Muscle of arm (tissue), 12 donors: ENCODE measurements around the gene GSE1. TPM values are rescaled to one million over a fixed set of nuclear protein-coding genes. Genes with fewer than 3 reads are reported as not detected.
A peak's percentile ranks its signal among the peaks of the same experiment; 100 is the strongest.

ENCODE experiments used
- DNase-seq: peaks from one replicate; pipeline ENCODE4 v3.0.0-alpha.2; 2013
- polyA plus RNA-seq, 12 donors: library from polyadenylated mRNA; unstranded; fragments of 120-200 nt; gene quantifications; one replicate each; pipeline ENCODE4 v1.2.1, GENCODE V29; 2013; ENCODE audit not compliant: insufficient read length in 12 of 12

The GSE1 gene
- polyA plus RNA-seq, 12 donors: 35.4 to 106 (median 53.9) TPM; not detected in 1

DNA sequence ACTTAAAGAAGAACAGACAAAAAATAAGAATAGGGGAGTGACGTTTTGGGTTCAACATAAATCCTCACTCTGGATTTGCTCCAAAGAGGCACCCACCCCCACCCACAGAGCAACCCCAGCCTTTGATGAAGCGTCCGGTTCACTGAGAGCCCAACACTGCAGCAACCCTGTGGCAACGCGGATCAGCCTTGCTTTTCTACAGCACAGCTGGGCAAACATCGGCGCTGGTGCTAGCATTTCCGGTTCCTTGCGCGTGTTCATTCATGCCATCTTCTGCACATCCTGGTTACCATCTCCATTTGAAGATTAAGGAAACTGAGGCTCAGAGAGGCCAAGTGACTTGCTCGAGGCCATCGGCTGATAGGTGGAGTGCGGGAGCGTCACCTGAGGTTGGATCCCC lies 84.3 kb downstream of the GSE1 start:
- no peak for DNase-seq

DNA sequence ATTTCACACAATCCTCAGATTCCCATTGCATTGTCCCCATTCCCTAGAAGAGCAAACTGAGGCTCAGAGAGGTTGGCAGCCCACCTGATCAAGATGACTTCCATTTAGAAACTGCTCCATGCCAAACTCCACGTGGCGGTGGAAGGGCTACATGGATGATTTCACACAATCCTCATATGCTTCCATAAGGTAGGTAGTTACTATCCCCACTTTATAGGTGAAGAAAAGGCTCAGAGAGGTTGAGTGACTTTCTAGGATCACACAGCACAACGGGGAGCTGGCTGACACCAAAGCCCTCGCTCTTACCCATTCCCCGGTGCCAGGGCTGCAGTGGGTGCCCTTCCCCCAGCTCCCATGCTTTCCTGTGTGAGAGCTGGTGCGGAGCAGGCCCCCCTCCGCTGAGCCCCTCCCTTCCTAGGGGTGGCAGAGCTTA lies 85.4 kb downstream of the GSE1 start:
- DNase-seq: no peak

GRCh38 chr16:85698935-85699558 lies 85.9 kb downstream of the GSE1 start:
- DNase-seq: no peak

- no peak for DNase-seq
These were observed 86.5 kb downstream of the GSE1 start for GRCh38 chr16:85699628-85700027.

DNA sequence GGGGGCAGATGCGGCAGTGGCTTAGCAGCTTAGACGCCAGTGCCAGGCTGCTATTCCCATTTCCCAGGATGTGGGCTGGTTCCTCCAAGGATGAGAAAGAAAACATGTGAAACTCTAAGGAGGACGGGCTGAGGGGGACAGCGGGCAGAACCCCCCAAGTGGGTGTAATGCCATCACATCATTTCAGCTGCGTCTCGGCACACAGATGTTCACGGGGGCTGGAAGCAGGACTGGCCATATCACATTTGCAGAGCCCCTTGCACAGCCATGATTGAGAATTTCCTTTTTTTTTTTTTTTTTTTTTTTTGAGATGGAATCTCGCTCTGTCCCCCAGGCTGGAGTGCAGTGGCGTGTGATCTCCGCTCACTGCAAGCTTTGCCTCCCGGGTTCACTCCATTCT lies 90.9 kb downstream of the GSE1 start:
- no peak for DNase-seq

GRCh38 chr16:85704900-85705846 lies 92.1 kb downstream of the GSE1 start:
- DNase-seq: no peak

DNA sequence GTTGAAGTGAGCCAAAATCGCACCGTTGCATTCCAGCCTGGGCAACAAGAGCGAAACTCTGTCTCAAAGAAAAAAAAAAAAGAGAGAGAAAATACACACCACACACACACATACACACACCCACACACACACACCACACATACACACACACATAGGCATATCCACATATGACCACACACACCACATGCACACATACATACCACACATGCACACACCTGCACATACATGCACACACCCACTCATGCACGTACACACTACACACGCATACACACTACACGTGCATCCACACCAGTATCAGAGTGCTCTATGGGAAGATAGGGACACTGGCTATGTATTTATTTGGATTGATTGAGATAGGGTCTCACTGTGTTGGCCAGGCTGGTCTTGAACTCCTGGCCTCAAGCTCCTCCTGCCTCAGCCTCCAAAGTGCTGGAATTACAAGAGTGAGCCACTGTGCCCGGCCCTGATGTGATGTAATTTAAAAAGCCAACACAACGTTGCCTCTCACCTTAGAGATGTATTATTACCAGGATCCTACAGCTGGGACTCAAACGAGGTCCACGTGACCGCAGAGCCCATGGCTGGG lies 93.4 kb downstream of the GSE1 start:
- DNase-seq: no peak

DNA sequence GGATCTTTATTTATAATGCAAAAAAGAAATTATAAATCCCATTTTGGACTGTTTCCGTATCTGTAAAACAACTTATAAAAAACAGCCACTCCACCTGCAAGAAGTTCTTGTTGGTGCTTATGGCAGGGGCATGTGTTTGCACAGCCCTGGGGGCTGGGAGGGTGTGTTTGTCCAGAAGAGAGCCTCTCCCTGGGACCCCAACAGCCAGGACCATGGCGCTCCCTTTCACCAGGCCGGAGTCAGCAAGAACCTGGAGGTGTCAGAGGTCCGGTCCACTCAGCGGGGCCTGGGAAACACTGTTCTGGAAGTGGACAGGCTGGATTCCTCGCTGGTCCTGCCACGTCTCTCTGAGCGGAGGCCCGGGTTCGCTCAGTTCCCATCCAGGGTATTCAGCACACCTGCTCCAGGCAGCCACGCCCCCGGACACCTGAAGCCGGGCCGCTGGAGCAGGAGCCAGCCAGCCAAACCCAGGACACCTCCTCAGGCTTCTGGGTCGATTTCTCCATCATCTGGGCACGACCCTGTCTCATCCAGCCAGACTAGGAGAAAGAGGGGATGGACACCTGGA lies 94.5 kb downstream of the GSE1 start:
- no peak for DNase-seq

- DNase-seq: no peak
These were observed 95.2 kb downstream of the GSE1 start for GRCh38 chr16:85708338-85708737.

DNA sequence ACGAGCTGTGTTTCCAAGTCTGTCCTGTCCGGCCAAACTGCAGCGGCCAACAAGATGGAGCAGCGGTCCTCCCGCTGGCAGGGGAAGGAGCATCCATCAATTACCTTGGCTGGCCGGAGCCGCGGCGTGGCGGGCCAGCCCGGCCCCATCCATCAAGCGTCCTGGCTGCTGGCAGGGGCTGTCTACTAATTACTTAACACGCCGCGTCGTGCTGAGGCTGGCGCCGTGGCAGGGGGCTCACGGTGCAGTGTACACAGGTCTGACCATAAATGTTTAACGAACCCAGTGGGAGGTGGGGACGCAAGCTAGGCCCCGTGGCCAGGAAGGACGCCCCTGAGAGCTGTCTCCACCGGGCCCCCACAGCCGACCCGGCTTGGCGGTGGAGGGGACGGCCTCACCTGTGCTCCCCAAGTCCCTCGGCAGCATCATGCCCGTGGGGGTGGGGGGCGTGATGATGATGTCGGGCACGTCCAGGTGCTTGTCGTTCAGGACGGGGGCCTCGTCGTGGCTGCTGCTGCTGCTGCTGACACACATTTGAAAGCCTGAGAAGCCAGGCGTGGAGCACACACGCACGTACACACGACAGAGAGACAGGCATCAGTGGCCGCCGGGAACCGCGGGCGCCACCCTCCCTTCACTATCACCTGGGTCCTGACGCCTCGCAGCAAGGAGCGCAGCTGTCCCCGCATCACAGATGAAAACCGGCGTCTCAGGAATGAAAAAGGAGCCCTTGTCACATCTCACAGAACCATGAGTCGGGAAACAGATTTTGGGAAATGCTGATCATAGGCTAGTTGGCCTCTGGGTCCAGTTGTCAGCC lies 96.9 kb downstream of the GSE1 start:
- DNase-seq: no peak

- no peak for DNase-seq
These were observed 97.6 kb downstream of the GSE1 start for GRCh38 chr16:85710732-85711131.

- no peak for DNase-seq
These were observed 99.0 kb downstream of the GSE1 start for GRCh38 chr16:85711982-85712587.

- DNase-seq: no peak
These were observed 99.7 kb downstream of the GSE1 start for GRCh38 chr16:85712801-85713200.

GRCh38 chr16:85715169-85716021 lies 102.3 kb downstream of the GSE1 start:
- peak; percentile 59 for DNase-seq

DNA sequence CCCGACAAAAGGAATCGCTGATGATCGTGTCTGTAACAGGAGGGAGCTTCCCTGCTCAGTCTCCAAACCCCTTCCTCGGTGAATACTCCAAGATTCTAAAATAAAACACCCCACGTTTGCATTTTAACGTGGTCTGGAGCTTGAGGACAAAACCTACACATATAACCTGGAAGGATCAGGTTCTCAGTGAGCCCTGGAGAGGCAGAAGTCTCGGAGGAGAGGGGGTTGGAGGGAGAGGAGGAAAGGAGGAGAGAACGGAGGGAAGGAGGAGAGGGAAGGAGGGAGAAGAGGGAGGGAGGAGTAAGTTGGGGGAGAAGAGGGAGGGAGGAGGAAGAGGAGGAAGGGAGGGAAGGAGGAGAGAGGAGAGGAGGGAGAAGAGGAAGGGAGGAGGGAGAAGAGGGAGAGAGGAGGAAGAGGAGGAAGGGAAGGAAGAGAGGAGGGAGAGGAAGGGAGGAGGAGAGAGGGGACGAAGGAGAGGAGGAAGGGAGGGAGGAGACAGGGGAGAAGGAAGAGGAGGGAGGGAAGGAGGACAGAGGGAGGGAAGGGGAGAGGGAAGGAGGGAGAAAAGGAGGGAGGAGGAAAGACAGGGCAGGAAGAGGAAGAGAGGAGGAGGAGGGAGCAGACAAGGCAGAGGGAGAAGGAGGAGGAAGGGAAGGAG lies 103.0 kb downstream of the GSE1 start:
- no peak for DNase-seq

DNA sequence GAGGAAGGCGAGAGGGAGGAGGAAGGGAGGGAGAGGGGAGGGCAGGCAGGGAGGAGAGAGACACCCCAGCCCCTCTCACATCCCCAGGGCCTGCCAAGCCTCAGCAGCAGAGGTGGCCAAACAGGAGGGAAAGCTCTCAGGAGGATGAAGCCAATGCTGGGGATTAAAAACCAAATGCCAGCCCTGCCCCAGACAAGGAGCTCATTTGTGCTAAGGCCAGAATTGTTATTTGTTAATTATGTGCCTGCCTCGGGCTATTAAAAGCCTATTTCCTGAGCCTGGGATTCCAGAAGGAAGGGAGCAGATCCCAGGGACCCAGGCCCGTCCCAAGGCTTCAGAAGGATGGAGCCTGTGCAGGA lies 103.5 kb downstream of the GSE1 start:
- DNase-seq: no peak

DNA sequence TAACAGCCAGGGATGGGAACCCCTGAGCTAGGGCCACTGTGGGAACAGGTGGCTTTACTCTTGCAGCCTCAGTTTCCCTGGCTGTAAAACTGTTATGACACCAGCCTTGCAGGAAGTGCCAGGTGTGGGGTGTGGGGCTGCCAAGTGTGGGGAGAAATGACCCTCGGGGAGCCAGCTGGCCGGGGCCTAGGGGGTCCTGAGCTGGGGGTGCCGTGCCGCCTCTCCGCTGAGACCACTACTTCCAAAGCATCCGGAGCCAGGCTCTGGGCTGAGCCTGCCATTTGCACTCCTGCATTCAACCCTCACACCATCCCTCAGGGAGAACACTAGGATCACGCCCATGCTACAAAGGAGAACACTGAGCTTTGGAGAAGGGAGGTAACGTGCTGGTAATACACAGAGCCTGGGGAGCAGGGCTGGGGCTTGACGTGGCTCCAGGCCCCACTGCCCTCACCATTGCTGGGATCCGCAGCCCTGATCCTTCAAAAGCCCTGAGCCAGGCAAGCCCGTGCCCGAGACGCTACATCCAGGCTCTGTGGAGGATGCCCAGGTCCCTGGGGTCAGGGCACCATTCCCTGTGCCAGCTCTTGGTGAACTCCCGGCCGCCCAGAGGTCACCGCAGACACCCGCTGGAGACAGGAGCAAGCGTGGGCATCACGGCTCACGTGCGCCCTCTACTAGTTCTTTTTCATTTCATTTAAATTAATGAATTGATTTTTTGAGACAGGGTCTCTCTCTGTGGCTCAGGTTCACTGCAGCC lies 104.5 kb downstream of the GSE1 start:
- peak; percentile 70 for DNase-seq

- DNase-seq: no peak
These were observed 105.0 kb downstream of the GSE1 start for GRCh38 chr16:85718153-85718477.

DNA sequence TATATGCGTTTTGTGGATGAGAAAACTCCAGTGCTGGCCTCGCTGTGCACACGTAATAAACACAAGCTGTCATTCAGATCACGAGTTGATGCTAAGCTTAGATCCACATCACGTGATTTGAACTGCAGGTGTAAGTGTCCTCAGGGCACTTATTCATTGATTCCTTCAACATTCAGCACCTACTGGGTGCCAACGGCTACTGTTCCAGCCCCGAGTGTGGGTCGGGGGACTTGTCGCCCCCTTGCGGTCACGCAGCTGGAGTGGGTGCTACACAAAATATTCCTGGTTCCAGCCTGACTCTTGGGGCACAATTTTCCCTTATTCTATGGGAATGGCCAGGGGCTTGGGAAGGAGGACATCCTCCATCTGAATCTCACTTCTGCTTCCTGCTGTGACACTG lies 105.6 kb downstream of the GSE1 start:
- no peak for DNase-seq
